Activated naive CD4-positive, alpha-beta T cell treated with Interleukin-2 at 50 U/mL for 16 hours (primary cell): ENCODE data around the gene MYLK2.

Experiments
- DNase-seq: peaks from one replicate; pipeline ENCODE4 v3.0.0-alpha.2; 2020

The MYLK2 gene

GRCh38 chr20:31879143-31879987 lies 60.2 kb downstream of the MYLK2 start:
- DNase-seq, result peak; percentile 84

DNA sequence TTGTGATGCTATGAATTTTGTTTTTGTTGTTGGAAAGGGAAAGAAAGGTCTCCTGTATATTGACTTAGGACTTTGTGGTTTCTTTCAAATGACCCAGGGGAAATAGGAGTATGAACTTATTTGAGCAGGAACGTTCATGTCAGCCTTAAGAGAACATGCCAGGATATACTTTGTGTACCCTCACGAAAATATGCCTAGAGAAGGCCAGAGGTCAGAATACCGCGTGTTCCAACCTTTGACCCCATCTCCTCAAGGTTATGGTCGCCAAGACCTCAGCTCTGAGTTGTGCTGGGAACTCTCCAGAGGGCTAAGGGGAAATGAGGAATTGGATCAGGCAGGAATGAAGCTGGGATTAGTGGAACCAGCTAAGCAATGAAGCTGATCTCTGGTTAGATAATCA lies 62.8 kb downstream of the MYLK2 start:
- DNase-seq, result no peak

DNA sequence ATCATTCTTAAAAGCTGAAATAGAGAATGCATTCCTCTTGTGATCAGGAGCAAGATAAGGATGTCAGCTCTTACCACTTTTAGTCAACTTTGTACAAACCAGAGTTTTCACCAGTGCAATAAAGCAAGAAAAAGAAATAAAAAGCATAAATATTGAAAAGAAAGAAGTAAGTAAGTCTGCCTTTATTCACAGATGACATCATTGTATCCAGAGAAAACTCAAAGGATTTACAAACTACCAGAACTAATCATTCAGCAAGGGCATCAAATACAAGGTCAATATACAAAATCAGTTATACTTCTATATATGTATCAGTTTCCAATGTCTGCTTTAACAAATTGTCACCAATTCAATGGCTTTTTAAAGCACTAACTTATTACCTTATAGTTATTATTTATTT lies 64.7 kb downstream of the MYLK2 start:
- DNase-seq, result no peak
